HL-60 (cell line): ENCODE measurements around the gene ADD2.
A peak's percentile ranks its signal among the peaks of the same experiment; 100 is the strongest.

Experiments used
- GABPA ChIP-seq: IDR thresholded peaks from 2 replicates; pipeline ENCODE4 v1.6.1; 2012; ENCODE audit warnings: low read depth
- POLR2AphosphoS5 ChIP-seq: IDR thresholded peaks from 2 replicates; pipeline ENCODE4 v1.6.1; 2012; ENCODE audit warnings: low read depth
- TF ChIP-seq, protein P1 (sequence below): IDR thresholded peaks from one replicate; pipeline ENCODE4 v1.5.1; 2011; ENCODE audit warnings: low read length, control low read depth, inconsistent platforms; ENCODE audit not compliant: insufficient read depth

DNA sequence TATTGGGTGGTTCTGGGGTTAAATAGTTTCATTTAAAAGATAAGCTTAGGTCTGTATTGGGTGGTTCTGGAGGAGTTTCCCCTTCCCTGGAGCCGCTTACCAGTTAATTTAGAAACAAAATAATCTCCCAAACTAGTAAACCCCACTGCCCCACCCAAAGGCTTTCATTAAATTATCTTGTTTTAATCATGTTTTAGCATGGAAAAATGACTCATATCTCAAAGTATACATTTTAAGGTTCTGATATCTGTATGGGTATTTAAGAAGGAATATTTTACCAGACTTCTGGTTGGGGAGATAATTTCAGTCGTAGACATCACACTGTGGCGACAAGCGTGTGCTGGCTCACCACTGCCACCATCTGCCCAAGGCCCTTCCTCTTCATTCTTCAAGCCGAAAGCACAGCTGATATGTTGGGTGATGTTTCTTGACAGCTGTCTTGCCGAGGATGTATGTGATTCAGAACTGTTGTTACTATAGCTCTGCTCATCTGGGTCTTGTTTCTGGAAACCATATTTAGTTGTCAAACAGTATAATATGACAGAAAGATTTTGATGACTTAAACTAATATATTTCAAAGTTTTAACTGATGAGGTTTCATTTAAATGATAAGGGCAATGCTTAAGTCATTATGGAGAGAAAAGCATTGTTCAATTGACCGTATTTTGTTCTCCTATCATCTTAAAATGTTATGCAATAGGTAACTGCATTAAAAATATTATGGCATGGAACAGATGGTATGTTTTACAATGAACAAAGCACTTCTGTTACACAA is 17.3 kb upstream of the ADD2 start:
- TF ChIP-seq, protein P1, sequence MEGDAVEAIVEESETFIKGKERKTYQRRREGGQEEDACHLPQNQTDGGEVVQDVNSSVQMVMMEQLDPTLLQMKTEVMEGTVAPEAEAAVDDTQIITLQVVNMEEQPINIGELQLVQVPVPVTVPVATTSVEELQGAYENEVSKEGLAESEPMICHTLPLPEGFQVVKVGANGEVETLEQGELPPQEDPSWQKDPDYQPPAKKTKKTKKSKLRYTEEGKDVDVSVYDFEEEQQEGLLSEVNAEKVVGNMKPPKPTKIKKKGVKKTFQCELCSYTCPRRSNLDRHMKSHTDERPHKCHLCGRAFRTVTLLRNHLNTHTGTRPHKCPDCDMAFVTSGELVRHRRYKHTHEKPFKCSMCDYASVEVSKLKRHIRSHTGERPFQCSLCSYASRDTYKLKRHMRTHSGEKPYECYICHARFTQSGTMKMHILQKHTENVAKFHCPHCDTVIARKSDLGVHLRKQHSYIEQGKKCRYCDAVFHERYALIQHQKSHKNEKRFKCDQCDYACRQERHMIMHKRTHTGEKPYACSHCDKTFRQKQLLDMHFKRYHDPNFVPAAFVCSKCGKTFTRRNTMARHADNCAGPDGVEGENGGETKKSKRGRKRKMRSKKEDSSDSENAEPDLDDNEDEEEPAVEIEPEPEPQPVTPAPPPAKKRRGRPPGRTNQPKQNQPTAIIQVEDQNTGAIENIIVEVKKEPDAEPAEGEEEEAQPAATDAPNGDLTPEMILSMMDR: peak; percentile 45
- TF ChIP-seq GABPA: no peak
- no peak for TF ChIP-seq POLR2AphosphoS5
